Astrocyte (in vitro differentiated cells and primary cell): ENCODE measurements around the gene EIF4E1B. TPM values are rescaled to one million over a fixed set of nuclear protein-coding genes. Genes with fewer than 3 reads are reported as not detected.

Experiments used
- DNase-seq: peaks from one replicate; pipeline ENCODE4 v3.0.0-alpha.2; 2010; ENCODE audit warnings: low read depth
- FAIRE-seq: peaks from 2 replicates; lab custom pipeline; 2011; peaks lifted over from hg19 to GRCh38; lab: Jason Lieb, UNC
- H2AFZ ChIP-seq: 2 replicates; pipeline ENCODE4 v1.6.0; 2012; ENCODE audit warnings: low read depth, low read length, inconsistent platforms
- H3K27ac ChIP-seq: 2 replicates; pipeline ENCODE4 v1.5.1; 2011; ENCODE audit warnings: low read depth, low read length, inconsistent platforms
- H3K27me3 ChIP-seq: 2 replicates; pipeline ENCODE4 v1.6.0; 2011; ENCODE audit warnings: low read length, inconsistent platforms; ENCODE audit not compliant: insufficient read depth
- H3K36me3 ChIP-seq: 2 replicates; pipeline ENCODE4 v1.5.1; 2011; ENCODE audit warnings: low read length, inconsistent platforms; ENCODE audit not compliant: insufficient read depth
- H3K4me1 ChIP-seq: 2 replicates; pipeline ENCODE4 v1.5.1; 2011; ENCODE audit warnings: low read length, inconsistent platforms; ENCODE audit not compliant: insufficient read depth
- H3K4me2 ChIP-seq: 2 replicates; pipeline ENCODE4 v1.6.0; 2012; ENCODE audit warnings: low read length, inconsistent platforms
- H3K4me3 ChIP-seq: 2 replicates; pipeline ENCODE4 v1.5.1; 2011; ENCODE audit warnings: low read depth, mild to moderate bottlenecking, low read length, inconsistent platforms; ENCODE audit not compliant: insufficient read depth
- H3K79me2 ChIP-seq: 2 replicates; pipeline ENCODE4 v1.6.0; 2012; ENCODE audit warnings: mild to moderate bottlenecking, low read length, inconsistent platforms; ENCODE audit not compliant: insufficient read depth
- H3K9ac ChIP-seq: 2 replicates; pipeline ENCODE4 v1.6.0; 2012; ENCODE audit warnings: mild to moderate bottlenecking, low read length, inconsistent platforms
- H3K9me3 ChIP-seq: 2 replicates; pipeline ENCODE4 v1.5.1; 2012; ENCODE audit warnings: low read depth, mild to moderate bottlenecking, low read length, inconsistent platforms; ENCODE audit not compliant: insufficient read depth
- H4K20me1 ChIP-seq: 2 replicates; pipeline ENCODE4 v1.6.0; 2012; ENCODE audit warnings: low read length, inconsistent platforms; ENCODE audit not compliant: insufficient read depth
- H3K27ac Mint-ChIP-seq: one replicate; pipeline ENCODE4 v1.8.0; 2021; ENCODE audit warnings: mild to moderate bottlenecking, mixed read lengths; ENCODE audit not compliant: unreplicated experiment
- H3K27me3 Mint-ChIP-seq: one replicate; pipeline ENCODE4 v1.8.0; 2021; ENCODE audit warnings: low read depth, mixed read lengths; ENCODE audit not compliant: unreplicated experiment
- H3K36me3 Mint-ChIP-seq: one replicate; pipeline ENCODE4 v1.8.0; 2021; ENCODE audit warnings: low read depth, mixed read lengths; ENCODE audit not compliant: unreplicated experiment
- H3K4me1 Mint-ChIP-seq: one replicate; pipeline ENCODE4 v1.8.0; 2021; ENCODE audit warnings: low read depth, mixed read lengths; ENCODE audit not compliant: unreplicated experiment
- H3K4me3 Mint-ChIP-seq: one replicate; pipeline ENCODE4 v1.8.0; 2021; ENCODE audit warnings: mild to moderate bottlenecking, moderate library complexity, mixed read lengths; ENCODE audit not compliant: unreplicated experiment
- H3K9me3 Mint-ChIP-seq: one replicate; pipeline ENCODE4 v1.8.0; 2021; ENCODE audit warnings: mild to moderate bottlenecking, mixed read lengths; ENCODE audit not compliant: unreplicated experiment
- EZH2 ChIP-seq: IDR thresholded peaks from 2 replicates; pipeline ENCODE4 v1.6.1; 2012; ENCODE audit warnings: mild to moderate bottlenecking, low read length, inconsistent platforms; ENCODE audit not compliant: insufficient read depth
- total RNA-seq: library from RNA; stranded (reverse); gene quantifications from 2 replicates; pipeline ENCODE4 v1.2.1, GENCODE V29; 2021
- TF ChIP-seq, protein P1 (sequence below): IDR thresholded peaks from 2 replicates; pipeline ENCODE4 v1.5.1; 2011; ENCODE audit warnings: low read depth, mild to moderate bottlenecking, inconsistent platforms, low read length, moderate library complexity; ENCODE audit not compliant: insufficient read depth

EIF4E1B gene
- total RNA-seq, 1 donor from 2014 or later = not detected

DNA sequence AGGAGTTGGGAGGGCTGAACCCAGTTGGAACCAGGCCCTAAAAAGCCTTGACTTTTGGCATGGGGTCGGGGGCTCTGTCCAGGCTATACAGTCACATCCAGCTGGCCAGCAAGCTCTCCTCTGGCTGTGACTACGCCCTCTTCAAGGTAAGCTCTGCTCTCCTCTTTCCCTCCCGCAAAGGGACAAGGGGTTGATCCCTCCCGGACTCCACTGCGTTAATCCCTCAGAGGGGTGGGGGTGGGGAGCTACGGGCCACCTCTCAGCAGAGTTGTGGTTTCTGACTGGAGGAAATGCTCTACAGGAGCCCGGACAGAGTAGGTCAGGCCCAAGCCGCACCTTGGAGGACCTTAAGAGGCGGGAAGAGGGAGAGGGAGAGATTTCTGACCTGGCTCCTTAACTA is 13.8 kb downstream of the EIF4E1B start:
- H3K4me1 ChIP-seq = peaks cover 17% of the 10 kb centered on the region
- H3K4me1 Mint-ChIP-seq = peaks cover 12% of the 10 kb centered on the region
- no peak overlapping the region for H3K27ac Mint-ChIP-seq
- no peak overlapping the region for H3K9ac ChIP-seq
- no peak for TF ChIP-seq EZH2
- TF ChIP-seq, protein P1, sequence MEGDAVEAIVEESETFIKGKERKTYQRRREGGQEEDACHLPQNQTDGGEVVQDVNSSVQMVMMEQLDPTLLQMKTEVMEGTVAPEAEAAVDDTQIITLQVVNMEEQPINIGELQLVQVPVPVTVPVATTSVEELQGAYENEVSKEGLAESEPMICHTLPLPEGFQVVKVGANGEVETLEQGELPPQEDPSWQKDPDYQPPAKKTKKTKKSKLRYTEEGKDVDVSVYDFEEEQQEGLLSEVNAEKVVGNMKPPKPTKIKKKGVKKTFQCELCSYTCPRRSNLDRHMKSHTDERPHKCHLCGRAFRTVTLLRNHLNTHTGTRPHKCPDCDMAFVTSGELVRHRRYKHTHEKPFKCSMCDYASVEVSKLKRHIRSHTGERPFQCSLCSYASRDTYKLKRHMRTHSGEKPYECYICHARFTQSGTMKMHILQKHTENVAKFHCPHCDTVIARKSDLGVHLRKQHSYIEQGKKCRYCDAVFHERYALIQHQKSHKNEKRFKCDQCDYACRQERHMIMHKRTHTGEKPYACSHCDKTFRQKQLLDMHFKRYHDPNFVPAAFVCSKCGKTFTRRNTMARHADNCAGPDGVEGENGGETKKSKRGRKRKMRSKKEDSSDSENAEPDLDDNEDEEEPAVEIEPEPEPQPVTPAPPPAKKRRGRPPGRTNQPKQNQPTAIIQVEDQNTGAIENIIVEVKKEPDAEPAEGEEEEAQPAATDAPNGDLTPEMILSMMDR = no peak
- H3K36me3 Mint-ChIP-seq = no peaks in the 10 kb centered on the region
- DNase-seq (no peak), FAIRE-seq (no peak)
- H4K20me1 ChIP-seq = peaks cover 13% of the 10 kb centered on the region
- H3K36me3 ChIP-seq = no peaks in the 10 kb centered on the region
- no peak overlapping the region for H3K4me3 Mint-ChIP-seq
- H3K9me3 ChIP-seq = no peaks in the 10 kb centered on the region
- H3K27ac ChIP-seq = no peak overlapping the region
- H3K4me3 ChIP-seq = no peak overlapping the region
- no peak overlapping the region for H2AFZ ChIP-seq
- H3K9me3 Mint-ChIP-seq = no peaks in the 10 kb centered on the region
- peaks cover 17% of the 10 kb centered on the region for H3K27me3 Mint-ChIP-seq
- no peaks in the 10 kb centered on the region for H3K27me3 ChIP-seq
- H3K4me2 ChIP-seq = no peak overlapping the region
- peaks cover 18% of the 10 kb centered on the region for H3K79me2 ChIP-seq

- Histone ChIP-seq H3K9me3 (no peaks in the 10 kb centered on the region), H3K27me3 (no peaks in the 10 kb centered on the region), H4K20me1 (peaks cover 19% of the 10 kb centered on the region), H3K4me2 (no peak overlapping the region), H3K27ac (no peak overlapping the region), H3K9ac (no peak overlapping the region), H2AFZ (no peak overlapping the region), H3K36me3 (no peaks in the 10 kb centered on the region), H3K4me1 (peaks cover 17% of the 10 kb centered on the region), H3K79me2 (peaks cover 23% of the 10 kb centered on the region), H3K4me3 (no peak overlapping the region)
- Mint-ChIP-seq H3K27me3 (peaks cover 11% of the 10 kb centered on the region), H3K36me3 (no peaks in the 10 kb centered on the region), H3K27ac (no peak overlapping the region), H3K4me1 (peaks cover 12% of the 10 kb centered on the region), H3K4me3 (no peak overlapping the region), H3K9me3 (no peaks in the 10 kb centered on the region)
- FAIRE-seq (no peak), DNase-seq (no peak)
- TF ChIP-seq, protein P1 = no peak
- TF ChIP-seq EZH2 = no peak
Observed at GRCh38 chr5:176644878-176645670, 14.6 kb downstream of the EIF4E1B start.
